KG1 (cell line): ENCODE results near the gene EIF3I.
A peak's percentile ranks its signal among the peaks of the same experiment; 100 is the strongest.

Experiments used
- DNase-seq: peaks from one replicate; lab custom pipeline; 2025; lab: John Stamatoyannopoulos, UW

EIF3I gene

GRCh38 chr1:32198237-32199042 is 23.8 kb upstream of the EIF3I start:
- DNase-seq = no peak

DNA sequence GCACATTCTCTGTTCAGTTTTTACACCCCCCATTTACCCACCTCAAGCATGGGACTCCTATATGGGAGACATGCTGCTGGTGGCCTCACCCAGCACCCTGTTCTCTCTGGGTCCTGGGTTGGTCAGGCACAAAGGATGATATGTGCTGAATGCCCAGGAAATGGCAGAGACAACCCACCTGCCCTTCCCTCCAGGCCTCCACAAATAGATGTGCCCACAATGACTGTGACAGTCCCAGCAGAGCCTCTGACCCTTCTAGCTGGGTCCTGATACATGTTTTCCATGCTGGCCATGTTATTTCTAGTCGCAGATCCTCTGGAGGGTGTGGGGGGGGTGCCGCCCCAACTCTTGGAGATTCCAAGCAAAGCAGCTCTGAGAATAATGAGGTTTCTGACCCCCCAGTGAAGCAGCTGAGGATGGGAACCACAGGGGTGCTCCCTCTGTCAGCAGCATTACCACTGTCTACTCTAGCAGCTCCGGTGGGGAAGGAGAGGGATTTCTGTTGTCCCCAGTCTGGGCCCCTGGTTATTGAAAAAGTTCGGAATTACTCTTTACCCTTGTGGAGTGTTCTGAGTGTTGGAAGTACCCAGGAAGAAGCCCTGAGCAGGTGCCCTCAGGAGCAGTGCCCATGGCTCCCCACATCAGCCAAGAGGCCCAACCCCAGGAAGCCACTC is 23.0 kb upstream of the EIF3I start:
- no peak for DNase-seq

DNA sequence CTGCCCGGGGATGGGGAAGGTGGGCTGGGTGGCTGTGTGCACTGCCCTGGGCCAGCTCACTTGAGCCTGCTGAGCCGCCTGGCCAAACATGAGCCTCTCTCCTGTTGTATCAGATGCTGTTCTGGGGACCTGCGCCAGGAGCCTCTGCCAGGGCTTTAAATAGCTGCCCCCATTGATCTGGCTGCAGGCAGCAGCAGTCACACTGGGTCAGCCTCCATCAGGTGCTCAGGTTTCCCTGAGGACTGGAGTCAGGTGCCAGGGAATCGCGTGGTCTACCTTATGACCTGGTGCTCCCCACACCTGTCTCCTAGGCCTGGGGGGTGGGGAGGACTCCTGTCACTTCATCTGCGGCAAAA is 22.5 kb upstream of the EIF3I start:
- no peak for DNase-seq

GRCh38 chr1:32200226-32201010 is 21.8 kb upstream of the EIF3I start, which contains the start of gene CCDC28B:
TSS of gene CCDC28B (plus strand) at chr1:32200595. CDS start at chr1:32201936, 1,341 bp downstream.
- DNase-seq = no peak

GRCh38 chr1:32201011-32201855 is 21.0 kb upstream of the EIF3I start:
- DNase-seq = peak; percentile 23

- DNase-seq = no peak
Observed at GRCh38 chr1:32204943-32205361, 17.3 kb upstream of the EIF3I start.

- DNase-seq = peak; percentile 78
Observed at GRCh38 chr1:32205401-32206370, 16.5 kb upstream of the EIF3I start, which contains the start of gene IQCC. TSS of gene IQCC (plus strand) at chr1:32205671. CDS start at chr1:32205682, 11 bp downstream.

GRCh38 chr1:32208469-32208868 is 13.7 kb upstream of the EIF3I start:
- no peak for DNase-seq

DNA sequence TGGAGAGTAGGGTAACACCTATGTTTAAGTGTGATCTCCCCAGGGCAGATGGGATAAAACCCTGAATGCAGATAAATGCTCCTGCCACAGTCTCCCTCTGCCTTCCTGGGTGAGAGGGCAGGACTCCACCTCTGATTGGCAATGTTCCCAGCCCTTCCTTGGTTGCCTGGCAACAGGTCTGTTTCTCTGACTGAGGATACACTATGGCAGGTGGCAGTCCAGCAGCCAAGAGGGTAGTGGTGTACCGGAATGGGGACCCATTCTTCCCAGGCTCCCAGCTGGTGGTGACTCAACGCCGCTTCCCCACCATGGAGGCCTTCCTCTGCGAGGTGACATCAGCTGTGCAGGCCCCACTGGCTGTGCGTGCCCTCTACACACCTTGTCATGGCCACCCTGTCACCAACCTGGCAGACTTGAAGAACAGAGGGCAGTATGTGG is 13.3 kb upstream of the EIF3I start, which contains the start of gene DCDC2B:
Gene DCDC2B, plus strand, starts transcription at position 199 of the 438 bp plus-strand sequence. Its CDS starts 5 bp downstream, at position 204.
- DNase-seq = no peak

DNA sequence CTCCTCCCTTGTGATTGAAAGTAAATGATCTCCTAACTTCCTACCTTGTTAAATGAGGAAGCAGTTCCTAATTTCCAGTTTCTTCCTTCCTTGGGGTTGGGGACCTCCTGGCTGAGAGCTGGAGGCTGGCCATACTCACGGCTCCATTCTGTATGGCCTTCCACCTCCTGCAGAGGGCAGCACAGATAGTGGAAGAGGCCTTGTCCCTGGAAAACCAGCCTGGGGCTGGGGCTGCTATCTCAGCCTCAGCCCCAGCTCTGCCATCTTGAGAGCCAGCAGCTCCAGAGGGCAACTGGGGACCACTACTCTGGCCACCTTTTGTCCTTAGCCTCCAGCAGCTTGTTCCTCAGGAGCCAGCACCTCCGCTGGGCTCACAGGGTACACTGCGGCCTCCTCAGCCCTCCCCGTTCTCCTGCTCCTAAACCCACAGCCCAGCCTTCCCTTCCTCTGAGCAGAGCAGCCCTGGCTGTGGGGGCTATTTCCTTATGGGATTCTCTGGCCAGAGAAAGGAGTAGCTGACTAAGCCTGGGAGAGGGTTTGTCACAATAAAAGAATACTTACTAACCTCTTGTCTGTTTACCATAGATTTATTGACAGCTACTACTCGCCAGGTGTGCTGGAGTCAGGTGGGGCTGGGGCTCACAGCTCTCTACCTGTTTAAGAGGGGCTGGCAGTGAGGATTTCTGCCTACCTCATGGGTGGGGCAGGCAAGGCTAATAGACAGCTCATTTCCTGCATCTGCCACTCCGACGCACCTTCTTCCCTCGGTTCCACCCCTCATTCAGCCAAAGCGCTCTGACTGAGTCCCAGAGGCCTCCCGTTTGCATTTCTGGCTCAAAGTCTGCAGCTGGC is 6.4 kb upstream of the EIF3I start:
- peak; percentile 27 for DNase-seq

GRCh38 chr1:32216566-32216965 is 5.6 kb upstream of the EIF3I start:
- no peak for DNase-seq

DNA sequence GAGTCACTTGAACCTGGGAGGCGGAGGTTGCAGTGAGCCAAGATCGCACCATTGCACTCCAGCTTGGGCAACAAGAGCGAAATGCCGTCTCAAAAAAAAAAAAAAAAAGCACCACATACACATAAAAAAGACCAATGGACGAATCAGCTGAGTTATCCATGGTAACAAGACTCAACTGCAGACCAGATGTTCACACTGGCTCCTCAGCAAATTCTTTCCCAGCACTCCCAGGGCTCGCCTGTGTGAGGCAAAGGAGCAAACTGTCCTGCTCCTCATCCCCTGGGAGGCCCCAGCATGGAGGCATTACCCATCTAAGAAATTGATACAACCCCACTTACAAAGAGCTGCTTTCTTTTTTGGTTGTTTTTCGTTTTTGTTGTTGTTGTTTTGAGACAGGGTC is 3.2 kb upstream of the EIF3I start:
- no peak for DNase-seq

GRCh38 chr1:32220746-32221580 is 1.2 kb upstream of the EIF3I start:
- DNase-seq = no peak

DNA sequence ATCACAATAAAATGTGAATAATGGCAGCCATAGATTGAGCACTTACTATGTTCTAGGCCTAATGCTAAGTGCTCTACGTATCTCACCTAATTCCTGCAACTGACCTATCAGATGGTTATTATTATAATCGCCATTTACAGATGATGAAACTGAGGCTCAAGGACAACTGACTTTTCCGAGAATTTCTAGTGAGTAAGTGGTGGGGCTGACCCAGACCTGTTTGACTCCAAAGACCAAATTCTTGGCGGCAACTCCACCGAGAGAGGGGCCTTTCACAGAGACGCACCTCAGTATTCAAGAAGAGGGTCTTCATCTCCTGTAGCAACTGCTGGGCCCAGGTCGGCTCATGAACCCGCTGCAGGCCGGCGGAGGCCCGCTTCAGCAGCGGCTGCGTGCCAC is 627 bp upstream of the EIF3I start:
- no peak for DNase-seq

DNA sequence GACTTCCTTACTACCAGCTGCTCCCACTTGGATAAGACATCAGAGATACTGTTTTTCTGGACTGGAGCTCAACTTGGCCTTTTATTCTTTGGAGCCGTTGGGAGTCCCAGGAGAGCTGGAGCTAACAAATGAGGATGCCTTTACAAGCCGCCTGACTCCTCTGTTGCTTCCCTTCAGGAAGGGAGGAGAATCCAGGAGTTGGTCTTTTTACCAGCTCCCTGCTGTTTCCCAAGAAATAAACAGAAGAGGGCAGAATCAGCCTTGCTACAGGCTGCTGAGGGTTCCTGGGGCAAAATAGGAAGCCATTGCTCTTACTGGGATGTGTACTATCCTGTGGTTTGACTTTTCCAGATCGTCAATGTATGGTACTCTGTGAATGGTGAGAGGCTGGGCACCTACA is 1.5 kb downstream of the EIF3I start:
- no peak for DNase-seq

- no peak for DNase-seq
Observed at GRCh38 chr1:32224285-32224684, 2.1 kb downstream of the EIF3I start.

DNA sequence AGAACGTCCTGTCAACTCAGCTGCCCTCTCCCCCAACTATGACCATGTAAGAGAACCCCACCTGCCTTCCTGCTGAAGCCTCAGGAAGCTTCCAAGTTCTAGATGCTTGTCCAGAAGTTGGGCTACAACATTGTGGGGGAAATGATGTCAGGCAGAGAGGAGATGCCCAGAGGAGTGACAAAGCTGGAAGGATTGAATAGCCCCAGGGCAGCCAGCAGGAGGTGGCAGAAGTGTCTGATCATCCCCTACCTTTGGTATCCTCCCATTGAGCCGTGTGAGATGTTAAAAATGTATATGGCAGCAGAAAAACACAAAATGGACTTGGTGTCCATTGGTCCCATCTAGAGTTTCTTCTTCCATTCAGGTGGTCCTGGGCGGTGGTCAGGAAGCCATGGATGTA is 6.6 kb downstream of the EIF3I start:
- DNase-seq = no peak

DNA sequence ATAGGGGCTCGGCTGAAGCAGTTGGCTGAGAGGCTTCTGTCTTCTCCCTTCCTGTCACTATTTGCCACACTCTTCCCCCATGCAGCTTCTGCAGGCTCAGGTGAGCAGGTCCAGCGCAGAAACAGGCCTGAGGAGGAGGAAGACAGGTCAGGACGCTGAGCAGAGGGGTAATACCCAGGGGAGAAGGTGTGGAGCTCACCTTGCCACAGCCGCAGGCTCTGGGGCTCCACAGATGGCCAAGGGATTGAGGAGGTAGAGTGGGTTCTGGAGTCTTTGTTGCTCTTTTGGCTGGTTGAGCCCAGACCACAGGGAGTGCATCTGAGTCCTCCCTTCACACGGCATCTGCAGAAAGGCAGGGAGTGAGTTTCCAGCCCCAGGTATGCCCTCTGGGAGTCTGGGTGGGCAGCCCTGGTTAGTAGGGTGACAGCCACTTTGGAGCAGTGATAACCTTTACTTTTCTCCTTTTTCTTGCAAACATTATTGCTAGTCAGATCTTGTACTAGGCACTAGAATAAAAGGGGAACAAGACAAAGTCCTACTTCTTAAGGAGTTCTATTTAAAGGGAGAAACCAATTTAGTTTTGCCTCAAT is 9.7 kb downstream of the EIF3I start:
- DNase-seq = no peak
